ENCODE measurements around the gene GPR84.

GPR84 gene

DNA sequence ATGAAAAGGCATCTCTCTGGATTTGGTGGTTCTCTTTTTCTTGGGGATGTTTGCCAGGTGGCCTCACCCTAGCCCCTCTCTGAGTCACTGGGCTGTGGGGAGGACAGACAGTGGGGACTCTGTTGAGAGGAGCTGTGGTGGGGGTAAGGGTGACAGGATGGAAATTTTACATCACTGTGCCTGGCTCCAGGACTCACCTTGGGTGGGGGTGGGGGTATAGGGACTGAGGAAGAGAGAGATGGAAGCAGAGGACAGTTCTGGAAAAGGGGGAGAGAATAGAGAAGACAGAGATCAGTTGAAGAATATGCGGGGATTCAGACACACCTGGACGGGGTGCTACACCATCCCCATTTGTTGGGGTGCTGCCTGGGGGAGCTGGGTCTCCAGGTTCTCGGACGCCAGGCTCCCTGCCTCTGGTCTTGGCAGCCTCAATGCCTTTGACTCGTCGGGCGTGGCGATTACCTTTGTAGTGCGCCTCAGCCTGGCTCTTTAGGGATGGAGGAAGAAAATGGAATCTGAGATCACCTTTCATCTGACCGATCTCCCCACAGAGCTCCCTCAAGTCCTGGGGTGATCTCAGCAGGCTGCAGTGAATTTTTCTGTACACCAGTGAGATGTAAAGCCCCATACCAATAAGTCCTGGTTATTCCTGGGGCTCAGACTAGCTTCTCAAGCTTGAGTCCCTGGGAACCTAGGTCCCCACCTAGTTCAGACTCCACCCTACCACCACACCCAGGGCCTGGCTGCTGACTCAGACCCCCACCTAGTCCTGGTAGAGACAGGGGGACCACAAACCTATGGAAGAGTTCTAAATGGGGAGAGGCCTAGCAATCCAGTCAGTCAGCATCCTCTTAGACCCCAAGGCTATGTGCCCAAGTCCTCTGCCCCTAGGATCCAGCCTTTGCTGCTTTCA, 9.6 kb upstream of the GPR84 start:
- DNase-seq: no peak

DNA sequence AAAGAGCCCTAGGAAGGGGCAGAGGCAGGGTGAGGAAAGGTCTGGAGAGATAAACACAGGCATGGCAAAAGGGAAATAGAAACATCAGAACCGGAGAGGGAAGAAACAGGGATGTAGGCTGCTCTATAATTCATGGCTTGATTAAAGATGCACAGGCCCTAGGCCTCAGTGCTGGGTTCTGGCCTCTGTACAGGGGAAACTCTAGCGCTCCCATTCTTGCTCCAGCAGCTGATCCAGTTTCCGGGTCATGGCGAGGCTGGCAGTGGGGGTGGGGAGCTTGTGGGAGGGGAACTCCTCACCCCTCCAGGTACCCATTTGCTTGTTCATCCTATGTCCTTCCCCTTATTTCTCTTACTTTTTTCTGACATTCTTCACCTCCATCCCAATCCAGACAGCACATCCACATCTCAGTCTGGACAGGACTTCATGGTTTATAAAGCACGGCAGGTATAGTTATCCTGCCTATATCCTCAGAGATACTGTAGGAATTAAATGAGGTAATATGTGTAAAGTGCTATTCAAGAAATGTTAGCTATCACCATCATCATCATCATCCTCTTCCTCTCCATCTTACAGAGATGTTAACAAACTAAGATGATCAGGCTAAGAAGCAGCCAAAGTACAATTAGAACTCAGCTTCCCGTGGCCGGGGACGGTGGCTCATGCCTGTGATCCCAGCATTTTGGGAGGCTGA, 8.0 kb upstream of the GPR84 start:
- no peak for DNase-seq

DNA sequence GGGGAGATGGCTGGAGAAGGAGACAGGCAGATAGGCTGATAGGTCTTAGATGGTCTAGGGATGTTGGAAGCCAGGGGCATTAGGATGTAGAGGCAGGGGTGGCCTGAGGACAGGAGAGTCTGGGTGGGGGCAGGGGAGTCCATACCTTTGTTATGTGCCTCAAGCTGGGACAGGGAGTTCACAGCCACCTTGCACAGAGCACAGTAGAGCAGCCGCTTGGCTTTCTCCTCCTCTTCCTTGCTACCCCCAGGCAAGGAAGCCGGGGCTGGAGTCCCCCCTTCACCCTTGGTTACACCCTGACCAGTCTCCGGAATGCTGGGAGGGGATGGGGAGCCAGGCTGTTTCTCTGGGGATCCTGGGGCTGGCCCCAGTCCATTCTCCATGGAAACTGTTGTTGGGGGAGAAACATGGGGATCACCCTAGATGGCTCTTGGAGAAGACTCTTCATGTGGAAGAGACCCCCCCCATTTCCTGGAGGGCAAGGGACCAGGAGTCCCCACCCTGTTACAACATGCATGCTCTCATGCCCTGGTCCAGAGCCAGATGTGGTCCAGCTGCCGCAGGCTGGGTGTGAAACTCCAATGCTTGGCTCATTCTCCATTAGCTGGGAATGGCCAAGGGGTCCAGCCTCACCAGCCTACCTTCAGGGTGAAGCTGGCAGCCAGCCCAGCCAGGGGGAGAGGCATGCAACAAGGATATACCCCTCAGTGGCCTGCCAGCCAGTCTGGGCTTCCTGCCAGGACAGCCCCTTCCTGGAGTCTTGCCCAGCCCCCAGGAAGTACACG, 7.2 kb upstream of the GPR84 start:
- DNase-seq: no peak

DNA sequence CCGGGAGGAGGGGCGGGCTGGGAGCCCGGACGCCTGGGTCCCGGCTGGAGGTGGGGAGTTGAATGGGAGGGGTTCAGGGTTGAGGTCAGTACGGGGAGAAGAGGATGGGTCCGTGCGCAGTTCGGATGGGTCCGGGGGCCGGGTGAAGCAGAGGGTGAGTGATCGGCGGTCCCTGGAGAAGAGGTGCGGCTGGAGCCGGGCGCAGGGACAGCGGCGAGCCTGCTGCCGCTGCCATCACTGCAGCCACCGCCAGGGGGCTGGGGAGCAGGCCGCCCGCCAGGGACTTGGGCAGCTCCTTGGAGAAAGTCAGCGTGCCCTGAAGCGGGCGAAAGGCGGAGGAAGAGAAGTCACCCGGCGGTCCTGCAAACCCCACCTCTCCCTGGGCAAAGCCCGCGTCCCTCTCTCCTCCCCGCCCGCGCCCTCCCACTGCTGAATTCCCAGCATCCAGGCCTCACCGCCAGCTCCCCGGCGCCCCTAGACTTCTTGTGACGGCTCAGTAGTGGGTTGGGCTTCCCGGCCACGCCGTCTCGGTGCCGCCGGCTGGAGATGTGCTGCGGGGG, 6.0 kb upstream of the GPR84 start:
- no peak for DNase-seq

DNA sequence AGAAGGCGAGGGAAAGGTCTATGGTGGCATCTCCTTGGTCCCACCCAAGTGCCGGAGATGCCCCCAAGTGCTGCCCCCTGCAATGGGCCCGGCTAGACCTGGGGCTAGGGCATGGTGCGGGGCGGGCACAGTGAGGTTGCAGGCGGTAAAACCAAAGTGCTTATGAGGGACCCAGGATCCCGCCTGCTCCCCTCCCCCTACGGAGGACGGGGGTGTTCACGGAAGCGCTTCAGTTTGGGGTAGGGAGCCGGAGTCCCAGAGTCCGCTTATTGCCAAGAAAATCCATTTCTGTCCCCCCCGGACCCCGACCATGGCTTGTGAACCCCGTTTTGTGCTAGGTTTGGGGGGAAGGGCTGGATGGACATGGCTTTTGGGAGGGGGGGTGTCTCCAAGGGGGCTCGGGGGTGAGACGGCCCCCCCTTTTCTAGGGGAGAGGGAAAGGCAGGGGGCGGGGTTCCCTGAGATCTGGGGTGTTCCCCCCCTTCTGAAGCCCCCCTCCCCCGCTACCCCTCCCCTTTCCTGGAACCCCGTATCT, 5.4 kb upstream of the GPR84 start:
- no peak for DNase-seq

DNA sequence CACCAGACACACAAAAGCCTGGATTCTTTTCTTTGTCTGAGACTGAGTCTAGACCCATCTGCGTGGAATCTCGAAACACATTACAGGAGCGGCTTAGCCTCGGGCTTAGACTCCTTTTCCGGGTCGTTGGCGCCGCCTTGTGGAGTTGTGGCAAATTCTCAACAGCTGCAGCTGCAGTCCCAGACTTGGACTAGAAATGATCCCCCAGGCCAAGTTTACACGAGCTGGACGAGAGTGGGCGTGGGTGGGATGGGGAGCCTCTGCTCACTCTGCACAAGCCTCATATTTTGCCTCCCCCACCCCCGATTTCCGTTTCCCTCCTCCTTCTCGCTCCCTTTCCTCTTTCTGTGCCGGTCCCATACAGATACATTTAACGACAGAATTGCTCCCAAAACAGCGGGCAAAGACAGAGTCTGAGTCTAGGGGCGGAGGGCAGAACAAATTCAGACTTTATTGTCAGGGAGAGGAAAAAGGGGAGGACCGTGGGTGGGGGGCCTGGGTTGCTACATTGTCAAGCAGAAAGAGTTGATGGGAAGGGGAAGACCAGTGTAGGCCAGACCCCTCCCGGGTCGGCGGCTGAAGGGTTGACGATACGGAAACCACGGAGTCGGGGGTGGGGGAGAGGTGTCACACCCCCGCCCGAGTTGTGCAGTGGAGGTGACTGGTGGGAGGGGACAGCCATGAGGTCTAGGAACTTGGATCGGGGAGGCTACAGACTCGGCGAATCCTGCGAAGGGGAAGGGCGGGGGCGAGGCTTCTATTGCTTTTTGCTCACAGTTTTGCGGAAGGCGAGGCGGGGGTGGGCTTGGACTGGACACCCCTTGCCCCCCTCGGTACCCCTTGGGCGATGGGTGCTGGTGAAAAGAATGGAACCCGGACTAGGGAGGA, 4.7 kb upstream of the GPR84 start:
- peak; percentile 76 for DNase-seq

DNA sequence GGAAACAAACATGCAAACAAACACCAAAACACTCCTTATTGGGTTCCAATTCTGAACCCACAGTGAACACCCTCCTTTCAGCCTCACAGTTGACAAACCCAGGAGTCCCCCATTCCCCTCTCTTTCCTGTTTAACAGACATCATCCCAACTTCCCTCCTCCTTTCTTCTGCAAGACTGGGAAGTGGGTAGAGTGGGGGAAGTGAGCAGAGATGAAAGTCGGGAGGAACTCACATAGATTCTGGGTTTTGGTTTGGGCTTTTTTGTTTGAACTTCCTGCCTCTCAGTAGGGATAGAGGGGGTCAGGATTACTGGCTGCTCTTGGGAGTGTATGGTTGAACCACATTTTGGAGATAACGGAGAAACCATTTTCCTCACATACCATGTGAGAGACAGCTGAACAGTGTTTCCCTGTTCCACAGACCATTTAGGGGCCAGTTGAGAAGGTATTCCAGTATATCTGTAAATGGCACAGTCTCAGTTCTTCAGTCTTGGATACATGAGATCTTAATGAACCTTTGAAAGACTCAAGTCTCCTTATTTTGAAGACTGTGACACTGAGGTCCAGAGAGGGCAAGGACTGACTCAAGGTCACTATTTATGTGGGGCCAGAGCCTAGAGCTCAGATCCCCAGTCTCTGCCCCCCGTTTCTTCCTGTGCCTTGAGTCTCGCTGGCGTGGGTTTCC, 3.9 kb upstream of the GPR84 start:
- DNase-seq: no peak

DNA sequence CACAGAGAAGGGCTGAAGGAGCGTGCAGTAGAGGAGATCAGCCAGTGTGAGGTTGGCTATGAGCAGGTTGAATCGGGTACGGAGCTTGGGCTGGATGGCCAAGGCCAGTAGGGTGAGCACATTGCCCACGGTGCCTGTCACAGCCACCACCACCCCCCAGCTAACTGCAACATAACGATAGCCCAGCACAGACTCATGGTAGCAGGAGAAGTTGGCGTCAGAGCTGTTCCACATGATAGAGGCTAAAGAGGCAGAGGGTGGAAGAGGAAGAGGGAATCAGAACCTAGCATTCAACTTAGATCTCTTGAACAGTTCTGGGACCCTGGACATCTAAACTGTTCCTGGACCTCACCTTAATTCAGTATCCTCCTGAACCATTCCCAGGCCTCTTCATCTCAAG, 668 bp downstream of the GPR84 start:
- no peak for DNase-seq

DNA sequence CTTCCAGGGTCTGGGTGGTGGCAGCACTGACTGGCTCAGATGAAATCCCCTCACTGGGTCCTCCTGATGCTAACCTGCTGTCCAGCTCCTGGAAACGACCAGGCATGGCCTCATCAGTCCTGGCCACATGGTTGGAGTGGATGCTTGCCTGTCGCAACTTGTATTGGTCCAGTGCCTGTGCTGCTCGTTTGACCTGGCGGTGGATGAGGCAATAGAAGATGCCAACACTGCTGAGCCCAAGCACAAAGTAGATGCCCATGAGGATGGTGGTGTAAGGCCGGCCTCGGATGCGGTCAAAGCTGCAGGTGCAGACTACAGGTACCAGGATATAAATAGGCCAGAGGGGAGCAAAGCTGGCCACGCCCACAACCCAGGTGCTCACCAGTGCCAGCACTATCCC, 1.2 kb downstream of the GPR84 start:
- DNase-seq: no peak

DNA sequence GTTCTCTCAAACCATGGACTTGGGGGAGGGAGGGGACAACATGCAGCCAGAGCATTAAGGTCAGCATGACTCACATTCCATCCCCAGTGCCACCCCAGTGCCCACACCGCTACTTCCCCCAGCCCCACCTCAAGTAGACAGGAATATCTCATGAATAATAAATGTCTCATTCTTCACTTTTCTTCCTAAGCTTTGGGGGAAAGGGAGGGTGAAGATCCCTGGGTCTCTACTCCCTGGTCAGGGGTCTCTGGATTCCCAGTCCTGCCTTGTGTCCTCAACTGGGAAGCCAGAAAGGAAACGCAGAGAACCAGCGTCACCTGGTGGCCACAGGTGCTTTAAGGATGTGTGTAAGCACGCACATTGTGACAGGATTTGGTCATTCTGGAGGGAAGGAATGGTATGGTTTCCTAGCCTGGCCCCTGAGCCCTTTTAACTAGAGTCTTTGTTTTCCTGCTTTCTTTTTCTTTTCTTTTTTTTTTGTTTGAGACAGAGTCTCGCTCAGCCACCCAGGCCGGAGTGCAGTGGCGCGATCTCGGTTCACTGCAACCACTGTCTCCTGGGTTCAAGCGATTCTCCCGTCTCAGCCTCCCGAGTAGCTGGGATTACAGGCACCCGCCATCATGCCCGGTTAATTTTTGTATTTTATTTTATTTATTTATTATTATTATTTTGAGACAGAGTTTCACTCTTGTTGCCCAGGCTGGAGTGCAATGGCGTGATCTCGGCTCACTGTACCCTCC, 3.4 kb downstream of the GPR84 start:
- peak; percentile 47 for DNase-seq

DNA sequence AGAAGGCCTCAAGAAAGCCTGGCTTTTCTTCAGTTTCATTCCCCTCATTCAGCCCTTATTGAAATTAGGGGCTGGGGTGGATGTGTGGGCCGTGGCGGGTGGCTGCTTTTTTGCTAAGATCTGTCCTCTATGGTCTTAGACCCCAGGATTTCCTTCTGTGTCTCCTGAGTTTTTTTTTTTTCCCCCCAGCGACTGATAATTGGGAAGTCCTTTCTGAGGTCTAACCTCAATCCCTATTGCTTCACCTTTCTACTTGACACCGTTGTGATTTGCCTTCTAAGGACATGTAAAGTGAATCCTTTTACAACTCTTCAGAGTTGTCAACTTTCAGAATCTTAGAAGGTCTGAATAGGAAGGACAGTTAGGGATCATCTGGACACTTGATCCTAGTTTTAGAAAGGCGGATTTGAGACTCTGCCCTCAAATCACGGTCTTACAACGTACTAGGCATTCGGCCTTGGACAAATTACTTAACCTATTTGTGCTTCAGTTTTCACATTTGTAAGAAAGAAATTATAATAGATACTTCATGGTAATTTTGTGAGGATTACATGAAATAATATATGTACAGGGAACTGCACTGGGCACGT, 4.4 kb downstream of the GPR84 start:
- no peak for DNase-seq

DNA sequence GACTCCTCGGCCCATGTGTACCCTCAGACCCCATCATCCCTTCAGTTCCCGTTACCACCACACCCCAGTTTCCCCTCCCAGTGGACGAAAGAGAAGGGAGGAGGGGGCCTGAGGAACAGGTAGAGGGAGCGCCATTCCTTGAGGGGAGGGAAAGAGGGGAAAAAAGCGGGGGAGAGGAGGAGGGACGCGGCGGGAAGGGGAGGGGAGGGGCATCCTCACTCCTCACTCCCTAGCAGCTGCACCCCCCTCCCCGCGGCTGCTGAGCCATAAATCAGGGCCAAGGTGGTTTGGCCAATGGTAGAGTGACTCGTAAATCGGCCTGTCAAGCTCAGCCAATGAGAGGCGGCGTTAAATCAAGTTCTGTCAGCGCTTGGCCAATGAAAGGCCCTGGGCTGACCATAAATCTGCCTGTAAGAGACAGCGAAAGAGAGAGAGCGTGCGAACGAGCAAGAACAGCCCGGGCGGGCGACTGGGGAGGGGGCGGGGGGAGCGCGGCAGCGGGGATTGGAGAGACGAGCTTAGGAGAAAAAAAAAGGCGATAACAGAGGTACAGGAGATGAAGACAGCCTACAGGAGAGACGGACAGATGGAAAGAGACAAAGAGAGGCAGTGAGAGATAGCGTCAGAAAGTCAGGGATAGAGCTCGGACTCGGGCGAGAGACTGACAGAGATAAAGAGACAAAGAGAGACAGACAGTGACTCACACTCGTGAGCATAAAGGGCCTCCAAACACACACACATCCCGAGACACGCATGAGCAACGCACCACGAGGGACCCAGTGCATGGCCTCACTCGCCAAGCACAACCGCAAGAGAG, 5.1 kb downstream of the GPR84 start:
- peak; percentile 98 for DNase-seq

DNA sequence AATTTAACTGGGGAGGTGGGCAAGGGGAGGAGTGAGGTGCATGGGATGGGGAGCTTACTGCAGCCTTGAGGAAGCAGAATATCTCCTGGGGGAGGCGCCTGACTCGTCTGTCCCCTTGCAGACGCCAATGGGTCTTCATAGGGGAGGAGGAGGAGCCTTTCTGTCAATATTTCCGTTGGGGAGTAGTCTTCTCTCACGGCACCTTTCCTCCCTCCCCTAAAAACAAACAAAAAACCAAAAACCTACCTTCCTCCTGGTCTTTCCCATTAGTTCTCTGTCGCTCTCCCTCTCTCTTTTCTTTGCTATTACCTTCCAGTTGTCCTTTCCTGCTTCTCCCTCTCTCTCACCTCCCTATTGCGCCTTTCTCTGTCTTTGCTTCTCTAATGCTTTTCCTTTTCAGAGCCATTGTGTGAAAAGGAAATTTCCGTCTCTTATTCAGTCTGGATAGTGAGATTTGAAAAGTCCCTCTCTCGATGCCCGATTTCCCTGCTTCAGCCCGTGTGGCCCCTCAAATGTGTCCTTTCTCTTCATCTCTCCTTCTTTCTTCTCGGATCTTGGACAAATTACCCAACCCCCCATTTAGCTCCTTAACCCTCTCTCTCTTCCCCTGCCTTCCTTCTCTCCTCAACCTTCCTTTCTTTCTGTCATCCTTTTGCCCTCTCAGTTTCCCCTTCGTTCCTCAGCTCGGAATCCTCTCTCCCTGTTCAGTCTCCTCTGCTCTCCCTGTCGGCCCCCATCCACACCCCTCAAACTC, 5.9 kb downstream of the GPR84 start:
- DNase-seq: no peak

DNA sequence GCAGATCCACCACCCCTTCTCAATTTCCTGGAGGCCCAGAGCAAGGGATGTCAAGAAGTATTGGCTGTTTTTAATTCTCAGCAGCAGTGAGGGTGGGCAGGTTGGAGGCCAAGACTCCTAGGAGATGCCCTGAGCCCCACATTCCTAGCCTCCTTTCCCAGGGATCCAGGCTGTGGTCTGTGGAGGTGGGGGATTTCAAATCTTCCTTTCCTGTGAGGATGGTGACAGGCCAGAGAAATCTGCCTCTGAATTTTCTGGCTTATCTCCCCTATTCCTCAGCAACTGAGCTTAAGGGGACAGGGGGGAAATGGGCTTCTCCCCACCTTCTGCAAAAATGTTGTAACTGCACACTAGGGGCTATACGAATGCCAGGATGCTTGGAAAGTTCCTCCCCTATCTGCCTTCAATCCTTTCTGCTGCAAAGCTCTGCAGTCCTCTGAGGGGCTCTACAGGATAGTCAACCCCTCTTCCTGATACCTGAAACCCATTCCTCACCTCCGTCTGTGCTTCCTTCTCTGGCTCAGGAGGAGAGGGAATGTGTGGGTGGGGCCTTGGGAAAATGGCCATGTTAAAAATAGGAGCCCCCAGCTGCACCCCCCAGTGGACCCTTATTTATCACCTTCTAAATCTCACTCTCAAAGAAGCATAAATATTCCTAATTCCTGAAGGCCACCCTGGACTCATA, 6.6 kb downstream of the GPR84 start:
- DNase-seq: no peak

DNA sequence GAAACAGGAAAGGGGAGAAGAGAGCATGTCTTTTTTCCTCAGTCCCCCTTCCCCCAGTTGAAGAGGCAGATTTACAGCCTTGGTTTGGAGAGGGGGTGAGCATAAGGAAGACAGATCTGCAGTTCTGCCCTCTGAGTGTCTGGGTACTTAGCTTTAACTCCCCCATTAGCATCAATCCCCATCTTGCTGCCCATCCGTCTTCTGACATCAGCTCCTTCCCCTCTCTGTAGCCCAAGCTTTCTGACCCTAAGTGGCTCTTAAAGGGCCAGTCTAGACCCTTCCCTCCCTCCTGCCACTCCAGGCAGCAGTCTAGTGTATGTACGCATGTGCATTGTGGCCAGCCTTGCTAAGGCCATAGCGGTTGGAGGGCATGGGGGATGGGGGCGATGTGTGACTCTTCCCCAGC, 7.3 kb downstream of the GPR84 start:
- no peak for DNase-seq

DNA sequence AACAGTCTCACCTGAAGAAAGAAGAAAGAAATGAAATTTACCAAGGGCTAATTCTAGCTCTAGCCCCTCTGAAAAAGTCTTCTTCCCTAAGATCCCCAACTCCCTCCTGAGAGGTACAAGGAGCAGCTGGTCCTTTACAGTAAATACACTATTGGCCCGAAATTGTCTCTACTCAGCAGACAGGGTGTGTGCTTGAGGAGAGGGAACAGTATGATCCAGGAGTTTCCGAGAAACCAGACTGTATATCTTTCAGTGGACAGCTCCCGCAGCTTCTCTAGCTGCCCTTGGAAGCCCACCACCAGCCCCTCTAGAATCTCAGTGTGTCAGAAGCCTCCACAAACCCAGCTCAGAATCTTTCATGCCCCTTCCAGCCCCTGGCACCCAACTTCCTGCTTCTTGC, 8.1 kb downstream of the GPR84 start:
- DNase-seq: no peak

DNA sequence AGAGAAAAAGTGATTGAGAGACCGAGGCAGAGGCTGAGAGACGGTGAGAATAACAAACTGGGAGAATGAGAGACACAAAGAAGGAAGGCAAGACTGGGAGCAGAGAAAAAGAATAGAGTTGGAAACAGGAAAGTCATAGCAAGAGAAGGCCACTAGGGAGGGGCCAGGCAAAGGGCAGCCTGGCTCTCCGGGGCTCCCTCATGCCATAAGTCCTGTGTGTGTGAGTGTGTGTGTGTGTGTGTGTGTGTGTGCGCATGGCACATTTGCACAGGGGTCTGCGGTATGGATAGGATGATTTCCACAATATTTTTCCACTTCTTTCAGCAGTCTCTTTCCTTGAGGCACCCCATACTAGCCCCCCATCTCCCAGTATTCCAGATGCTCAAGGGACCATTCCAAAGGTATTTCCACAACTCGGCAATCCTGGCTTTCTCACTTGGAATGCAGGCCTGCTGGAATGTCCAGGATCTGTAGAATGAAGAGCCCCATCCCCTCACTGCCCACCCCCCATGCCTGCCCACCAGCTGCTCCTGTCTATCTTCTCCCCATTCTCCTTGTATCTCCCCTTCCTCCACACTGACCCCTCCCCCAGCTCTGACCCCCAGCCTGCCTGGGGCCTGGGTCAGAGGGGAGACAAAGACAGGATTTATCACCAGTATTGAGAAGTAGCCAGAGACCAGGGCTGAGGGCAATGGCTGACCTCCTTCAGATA, 9.0 kb downstream of the GPR84 start:
- DNase-seq: no peak

Measured in NCI-H2171 (cell line).